HG03439 (cell line): ENCODE measurements around the gene GRM8.
A peak's percentile ranks its signal among the peaks of the same experiment; 100 is the strongest.
"Not testable (repeated sequence)": the region's sequence is repeated elsewhere in the genome, so short reads cannot be mapped to it uniquely, and the experiment has no call there.

Experiments used
- ATAC-seq: cut with Tn5 transposase; IDR thresholded peaks from one replicate; pipeline ENCODE4 v1.9.1; 2021; ENCODE audit warnings: mild to moderate bottlenecking, moderate library complexity; ENCODE audit not compliant: unreplicated experiment

GRM8 gene

GRCh38 chr7:126931581-126931980, 321.2 kb downstream of the GRM8 start:
- no peak for ATAC-seq

- no peak for ATAC-seq
Measured at GRCh38 chr7:126930166-126930565, 322.6 kb downstream of the GRM8 start.

GRCh38 chr7:126924477-126924876, 328.3 kb downstream of the GRM8 start:
- no peak for ATAC-seq

- ATAC-seq: not testable (repeated sequence)
Measured at GRCh38 chr7:126911627-126912026, 341.1 kb downstream of the GRM8 start.

GRCh38 chr7:126908564-126908963, 344.2 kb downstream of the GRM8 start:
- not testable (repeated sequence) for ATAC-seq

GRCh38 chr7:126907657-126908056, 345.1 kb downstream of the GRM8 start:
- not testable (repeated sequence) for ATAC-seq

- not testable (repeated sequence) for ATAC-seq
Measured at GRCh38 chr7:126905255-126905654, 347.5 kb downstream of the GRM8 start.

GRCh38 chr7:126901041-126901765, 351.5 kb downstream of the GRM8 start:
- ATAC-seq: not testable (repeated sequence)

GRCh38 chr7:126887980-126888379, 364.8 kb downstream of the GRM8 start:
- ATAC-seq: not testable (repeated sequence)

- not testable (repeated sequence) for ATAC-seq
Measured at GRCh38 chr7:126887560-126887959, 365.2 kb downstream of the GRM8 start.

GRCh38 chr7:126882730-126883129, 370.0 kb downstream of the GRM8 start:
- not testable (repeated sequence) for ATAC-seq

- not testable (repeated sequence) for ATAC-seq
Measured at GRCh38 chr7:126881908-126882307, 370.8 kb downstream of the GRM8 start.

GRCh38 chr7:126881315-126881714, 371.4 kb downstream of the GRM8 start:
- ATAC-seq: no peak

- not testable (repeated sequence) for ATAC-seq
Measured at GRCh38 chr7:126876536-126876935, 376.2 kb downstream of the GRM8 start.

GRCh38 chr7:126856691-126857291, 395.9 kb downstream of the GRM8 start:
- peak; percentile 82 for ATAC-seq

GRCh38 chr7:126845331-126845730, 407.4 kb downstream of the GRM8 start:
- no peak for ATAC-seq

- ATAC-seq: no peak
Measured at GRCh38 chr7:126843883-126844282, 408.9 kb downstream of the GRM8 start.

GRCh38 chr7:126843336-126843735, 409.4 kb downstream of the GRM8 start:
- ATAC-seq: no peak

- ATAC-seq: no peak
Measured at GRCh38 chr7:126842451-126842850, 410.3 kb downstream of the GRM8 start.

GRCh38 chr7:126840869-126841268, 411.9 kb downstream of the GRM8 start:
- no peak for ATAC-seq

GRCh38 chr7:126839624-126840023, 413.1 kb downstream of the GRM8 start:
- no peak for ATAC-seq

- no peak for ATAC-seq
Measured at GRCh38 chr7:126838194-126838593, 414.5 kb downstream of the GRM8 start.
